NB4 (cell line): Measurements from ENCODE around the gene CCNB2.
A peak's percentile ranks its signal among the peaks of the same experiment; 100 is the strongest.
"Not testable (repeated sequence)": the region's sequence is repeated elsewhere in the genome, so short reads cannot be mapped to it uniquely, and the experiment has no call there.

Source experiments
- DNase-seq: peaks from one replicate; pipeline ENCODE4 v3.0.0; 2010; ENCODE audit warnings: low read depth
- H3K4me3 ChIP-seq: one replicate; pipeline ENCODE4 v1.5.1; 2011; ENCODE audit warnings: mild to moderate bottlenecking, low read depth, low read length, moderate library complexity
- MYC ChIP-seq: IDR thresholded peaks from 2 replicates; pipeline ENCODE4 v1.6.1; 2011; ENCODE audit warnings: low read depth, low read length
- POLR2A ChIP-seq: IDR thresholded peaks from 2 replicates; pipeline ENCODE4 v1.6.1; 2011; ENCODE audit warnings: mild to moderate bottlenecking; ENCODE audit not compliant: insufficient read length; ENCODE audit errors: extremely low read depth
- TF ChIP-seq, protein P1 (sequence below): IDR thresholded peaks from one replicate; pipeline ENCODE4 v1.5.1; 2012; ENCODE audit warnings: low read depth, low read length
- TF ChIP-seq, protein P2 (sequence below): IDR thresholded peaks from 2 replicates; pipeline ENCODE4 v1.6.1; 2011; ENCODE audit warnings: low read depth, low read length

The CCNB2 gene

DNA sequence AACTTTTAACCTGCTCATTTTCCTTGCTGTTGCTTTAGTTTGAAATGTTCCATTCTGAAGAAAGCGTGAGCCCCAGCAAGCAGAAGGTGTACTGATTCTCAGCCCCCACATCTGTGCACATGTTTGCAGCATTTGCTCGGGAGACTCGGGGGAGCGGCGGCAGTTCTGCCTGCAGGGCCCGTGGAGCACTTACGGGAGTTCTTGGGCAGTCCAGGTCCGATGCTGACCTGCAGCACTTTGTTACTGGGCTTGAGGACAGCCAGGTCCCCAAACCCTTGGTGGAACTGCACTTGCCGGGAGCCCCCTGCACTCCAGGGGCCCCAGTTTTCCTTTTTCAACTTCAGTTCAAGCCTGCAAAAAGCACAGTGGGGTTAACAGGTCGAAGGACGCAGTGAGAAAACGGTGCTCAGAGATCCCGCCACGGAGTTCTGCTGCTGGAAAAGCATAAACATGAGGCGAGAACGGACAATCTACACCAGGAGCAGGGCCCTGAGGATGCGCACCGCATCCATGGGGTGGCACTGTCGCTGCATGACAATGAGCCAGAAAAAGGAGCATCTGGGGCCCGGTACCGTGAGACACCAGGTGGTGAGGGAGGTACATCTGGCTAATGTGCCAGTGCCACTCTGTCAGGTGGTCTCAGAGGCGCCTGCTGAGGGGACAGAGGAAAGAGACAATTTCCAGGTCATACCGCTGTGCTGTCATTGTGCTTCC is 56.1 kb downstream of the CCNB2 start:
- peak; percentile 24 for DNase-seq
- TF ChIP-seq POLR2A: no peak
- TF ChIP-seq, protein P1, sequence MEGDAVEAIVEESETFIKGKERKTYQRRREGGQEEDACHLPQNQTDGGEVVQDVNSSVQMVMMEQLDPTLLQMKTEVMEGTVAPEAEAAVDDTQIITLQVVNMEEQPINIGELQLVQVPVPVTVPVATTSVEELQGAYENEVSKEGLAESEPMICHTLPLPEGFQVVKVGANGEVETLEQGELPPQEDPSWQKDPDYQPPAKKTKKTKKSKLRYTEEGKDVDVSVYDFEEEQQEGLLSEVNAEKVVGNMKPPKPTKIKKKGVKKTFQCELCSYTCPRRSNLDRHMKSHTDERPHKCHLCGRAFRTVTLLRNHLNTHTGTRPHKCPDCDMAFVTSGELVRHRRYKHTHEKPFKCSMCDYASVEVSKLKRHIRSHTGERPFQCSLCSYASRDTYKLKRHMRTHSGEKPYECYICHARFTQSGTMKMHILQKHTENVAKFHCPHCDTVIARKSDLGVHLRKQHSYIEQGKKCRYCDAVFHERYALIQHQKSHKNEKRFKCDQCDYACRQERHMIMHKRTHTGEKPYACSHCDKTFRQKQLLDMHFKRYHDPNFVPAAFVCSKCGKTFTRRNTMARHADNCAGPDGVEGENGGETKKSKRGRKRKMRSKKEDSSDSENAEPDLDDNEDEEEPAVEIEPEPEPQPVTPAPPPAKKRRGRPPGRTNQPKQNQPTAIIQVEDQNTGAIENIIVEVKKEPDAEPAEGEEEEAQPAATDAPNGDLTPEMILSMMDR: peak; percentile 43
- TF ChIP-seq, protein P2, sequence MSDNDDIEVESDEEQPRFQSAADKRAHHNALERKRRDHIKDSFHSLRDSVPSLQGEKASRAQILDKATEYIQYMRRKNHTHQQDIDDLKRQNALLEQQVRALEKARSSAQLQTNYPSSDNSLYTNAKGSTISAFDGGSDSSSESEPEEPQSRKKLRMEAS: no peak
- H3K4me3 ChIP-seq: no peak overlapping the region

DNA sequence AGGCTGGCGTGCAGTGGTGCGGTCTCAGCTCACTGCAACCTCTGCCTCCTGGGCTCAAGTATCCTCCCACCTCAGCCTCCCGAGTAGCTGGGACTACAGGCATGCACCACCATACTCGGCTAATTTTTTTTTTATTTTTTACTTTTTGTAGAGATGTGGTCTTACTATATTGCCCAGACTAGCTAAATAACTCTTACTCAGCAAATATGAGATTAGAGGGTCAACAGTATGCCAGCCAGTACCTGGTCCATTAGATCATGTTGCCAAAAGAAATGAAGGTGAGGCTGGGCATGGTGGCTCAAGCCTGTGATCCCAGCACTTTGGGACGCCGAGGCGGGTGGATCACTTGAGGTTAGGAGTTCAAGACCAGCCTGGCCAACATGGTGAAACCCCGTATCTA is 57.1 kb downstream of the CCNB2 start:
- DNase-seq, H3K4me3 ChIP-seq: not testable (repeated sequence)

DNA sequence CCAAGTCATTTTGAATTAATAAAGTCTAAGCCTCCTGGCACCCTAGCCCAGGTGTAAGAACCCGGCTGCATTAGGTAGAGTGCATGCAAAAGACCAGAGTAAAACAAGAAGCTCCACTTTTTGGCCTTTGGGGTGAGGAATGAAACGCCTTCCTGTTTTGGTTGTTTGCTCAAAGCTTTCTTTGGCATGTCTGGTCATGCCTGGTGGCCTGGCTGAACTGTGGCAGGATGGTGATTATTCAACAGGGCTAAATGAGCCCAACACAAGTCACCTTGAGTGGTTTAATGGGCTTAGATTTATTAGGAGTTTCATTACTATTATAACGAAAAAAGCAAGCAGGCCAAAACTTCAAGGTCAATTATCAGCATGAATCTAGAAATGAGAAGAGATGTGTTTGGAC is 60.8 kb downstream of the CCNB2 start:
- no peak overlapping the region for H3K4me3 ChIP-seq
- TF ChIP-seq, protein P1: no peak
- TF ChIP-seq MYC: no peak
- TF ChIP-seq POLR2A: no peak
- TF ChIP-seq, protein P2: no peak
- no peak for DNase-seq

DNA sequence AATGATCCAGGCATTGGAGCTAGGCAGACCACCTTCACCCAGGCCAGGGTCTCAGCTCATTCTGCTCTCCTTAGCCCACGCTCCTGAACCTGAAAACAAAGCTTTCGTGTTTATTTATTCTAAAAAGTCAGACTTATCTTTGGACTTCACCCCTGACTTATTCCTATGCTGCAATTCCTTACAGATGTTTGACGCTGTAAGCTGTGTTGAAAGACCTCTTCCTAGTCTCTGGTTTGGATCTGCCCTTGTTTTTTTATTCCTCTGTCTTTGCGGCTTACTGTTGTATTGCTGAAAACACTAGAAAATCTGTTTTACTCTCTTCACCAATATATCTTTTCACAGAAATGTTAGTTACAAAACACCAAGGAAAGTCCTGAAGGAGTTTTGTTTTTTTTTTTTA is 61.2 kb downstream of the CCNB2 start:
- TF ChIP-seq, protein P2: no peak
- TF ChIP-seq, protein P1: no peak
- TF ChIP-seq MYC (no peak), POLR2A (no peak)
- H3K4me3 ChIP-seq: no peak overlapping the region
- no peak for DNase-seq

GRCh38 chr15:59166601-59167265 is 61.8 kb downstream of the CCNB2 start:
- no peak for TF ChIP-seq MYC
- TF ChIP-seq, protein P2: no peak
- TF ChIP-seq, protein P1: no peak
- no peak for TF ChIP-seq POLR2A
- H3K4me3 ChIP-seq: no peak overlapping the region
- DNase-seq: no peak

GRCh38 chr15:59168536-59168935 is 63.6 kb downstream of the CCNB2 start:
- TF ChIP-seq, protein P2: no peak
- TF ChIP-seq MYC (no peak), POLR2A (no peak)
- TF ChIP-seq, protein P1: no peak
- H3K4me3 ChIP-seq: no peak overlapping the region
- DNase-seq: peak; percentile 38
